Gastroesophageal sphincter (tissue), 4 donors: ENCODE measurements around the gene IFI6. TPM values are rescaled to one million over a fixed set of nuclear protein-coding genes. Genes with fewer than 3 reads are reported as not detected.

ENCODE experiments used
- ATAC-seq: fragments of 150-250 bp; one replicate; pipeline ENCODE4 v1.9.1; 2016; ENCODE audit warnings: mild to moderate bottlenecking, moderate library complexity
- H3K27ac ChIP-seq, 4 donors: fragments of 200-600 bp; sonication (generic) in 3 of 4; 1 replicate in 3 of 4; 2 replicates in 1 of 4; pipeline ENCODE4 v1.5.1; 2016 to 2019
- H3K27me3 ChIP-seq: fragments of 200-600 bp; sonication (generic); one replicate; pipeline ENCODE4 v1.5.1; 2019
- H3K36me3 ChIP-seq, 2 donors: fragments of 200-600 bp; sonication (generic); one replicate each; pipeline ENCODE4 v1.5.1; 2019; ENCODE audit warnings: control low read depth in 1 of 2
- H3K4me1 ChIP-seq, 3 donors: fragments of 200-600 bp; sonication (generic); 1 replicate in 2 of 3; 2 replicates in 1 of 3; pipeline ENCODE4 v1.5.1; 2016 to 2019; ENCODE audit warnings: control low read depth in 2 of 3
- H3K4me3 ChIP-seq, 2 donors: fragments of 200-600 bp; sonication (generic); one replicate each; pipeline ENCODE4 v1.5.1; 2019; ENCODE audit warnings: mild to moderate bottlenecking in 1 of 2, moderate library complexity in 1 of 2
- H3K9me3 ChIP-seq, 3 donors: fragments of 200-600 bp; sonication (generic); one replicate each; pipeline ENCODE4 v1.5.1; 2017 to 2019; ENCODE audit warnings: control low read depth in 2 of 3
- CTCF ChIP-seq, 4 experiments: fragments of 200-600 bp in 2 of 4; fragments of 450-650 bp in 2 of 4; sonication (generic) in 1 of 4; IDR thresholded peaks; one replicate each; pipeline ENCODE4 v1.5.1; 2017 to 2019; ENCODE audit warnings: antibody characterized with exemption in 4 of 4, mild to moderate bottlenecking in 2 of 4, moderate library complexity in 2 of 4
- EP300 ChIP-seq: sonication (generic); formaldehyde crosslinking; IDR thresholded peaks from one replicate; pipeline ENCODE4 v1.6.1; 2017; ENCODE audit warnings: antibody characterized with exemption, mild to moderate bottlenecking
- POLR2A ChIP-seq, 2 donors: fragments of 450-650 bp; IDR thresholded peaks; one replicate each; pipeline ENCODE4 v1.6.1; 2017; ENCODE audit warnings: antibody characterized with exemption in 2 of 2, mild to moderate bottlenecking in 2 of 2, moderate library complexity in 1 of 2
- POLR2AphosphoS5 ChIP-seq: sonication (generic); formaldehyde crosslinking; IDR thresholded peaks from one replicate; pipeline ENCODE4 v1.6.1; 2017; ENCODE audit warnings: antibody characterized with exemption
- WGBS, 2 donors: methylation state at CpG; one replicate each; pipeline ENCODE4 v1.1.5; 2018; ENCODE audit warnings: low coverage in 1 of 2; 5-methylcytosine and 5-hydroxymethylcytosine counted together
- total RNA-seq, 4 donors: library from RNA; depleted of rRNA; stranded (reverse); fragments of >200 nt; gene quantifications; one replicate each; pipeline ENCODE4 v1.1.0, GENCODE V29; 2016

Gene IFI6
- total RNA-seq, 4 donors from 2014 or later, result 28.5 to 98.5 (median 55.1) TPM

- Histone ChIP-seq H3K27me3 (peaks cover 19% of the 10 kb centered on the region), H3K9me3 (no peaks in the 10 kb centered on the region), H3K4me3 (no peak overlapping the region), H3K4me1 (peaks cover 0 to 19% (median 9%) of the 10 kb centered on the region in 3 donors), H3K27ac (no peak overlapping the region), H3K36me3 (no peaks in the 10 kb centered on the region)
- ATAC-seq, result no peak
- WGBS, 2 donors, result 66 to 76% methylated on average over 4 of the region's 5 CpGs
- TF ChIP-seq CTCF (IDR thresholded peaks at IDR 0.05), result no peak
- no peak for TF ChIP-seq EP300
- TF ChIP-seq POLR2AphosphoS5, result no peak
- TF ChIP-seq POLR2A (IDR thresholded peaks at IDR 0.05), result no peak
Measured at GRCh38 chr1:27638047-27638734, 33.8 kb downstream of the IFI6 start.

- Histone ChIP-seq H3K27ac (peak overlapping the region in 1 of 4 donors; percentile 81), H3K4me3 (peak overlapping the region in 1 of 2 donors; percentile 54), H3K36me3 (no peaks in the 10 kb centered on the region), H3K27me3 (peaks cover 30% of the 10 kb centered on the region), H3K4me1 (peaks cover 0 to 45% (median 14%) of the 10 kb centered on the region in 3 donors), H3K9me3 (no peaks in the 10 kb centered on the region)
- no peak for ATAC-seq
- WGBS, 2 donors, result 95 to 96% methylated on average over 3 to 6 of the region's 11 CpGs
- TF ChIP-seq POLR2AphosphoS5, result no peak
- TF ChIP-seq POLR2A (IDR thresholded peaks at IDR 0.05), result no peak
- no peak for TF ChIP-seq CTCF (IDR thresholded peaks at IDR 0.05)
- TF ChIP-seq EP300, result no peak
Measured at GRCh38 chr1:27635396-27636142, 36.4 kb downstream of the IFI6 start.

- peak within 1 kb of the TSS; percentile 23 to 54 for H3K4me3 ChIP-seq
- peak; percentile 17 to 37 for TF ChIP-seq POLR2A (IDR thresholded peaks at IDR 0.05)
- no peak for TF ChIP-seq CTCF (IDR thresholded peaks at IDR 0.05)
- H3K36me3 ChIP-seq, result no peaks in the 10 kb centered on the region
- no peak for ATAC-seq
- peaks cover 0 to 51% (median 15%) of the 10 kb centered on the region in 3 donors for H3K4me1 ChIP-seq
- peaks cover 30% of the 10 kb centered on the region for H3K27me3 ChIP-seq
- H3K27ac ChIP-seq, result peak within 1 kb of the TSS; percentile 19 to 81 (median 68)
- H3K9me3 ChIP-seq, result no peaks in the 10 kb centered on the region
- WGBS, 2 donors, result no CpG with 5 or more reads among the region's 28 CpGs
Measured at GRCh38 chr1:27634985-27635367, 37.0 kb downstream of the IFI6 start, which contains the start of gene FGR. Gene FGR (minus strand): TSS chr1:27635185. CDS start chr1:27623916, 11,269 bp downstream.

- peak; percentile 52 for ATAC-seq
- peak overlapping the region; percentile 23 to 54 for H3K4me3 ChIP-seq
- peaks cover 0 to 56% (median 20%) of the 10 kb centered on the region in 3 donors for H3K4me1 ChIP-seq
- H3K27ac ChIP-seq, result peak overlapping the region; percentile 19 to 81 (median 68)
- TF ChIP-seq CTCF (IDR thresholded peaks at IDR 0.05) (peak in 1 of 4 experiments; percentile 23), POLR2A (IDR thresholded peaks at IDR 0.05) (peak; percentile 12 to 22), POLR2AphosphoS5 (peak; percentile 23), EP300 (no peak)
- 18% methylated on average over 15 of the region's 63 CpGs; no CpG with 5 or more reads in 1 of the 2 donors for WGBS, 2 donors
- H3K36me3 ChIP-seq, result no peaks in the 10 kb centered on the region
- no peaks in the 10 kb centered on the region for H3K9me3 ChIP-seq
- H3K27me3 ChIP-seq, result peaks cover 30% of the 10 kb centered on the region
Measured at GRCh38 chr1:27634177-27634984, 37.6 kb downstream of the IFI6 start.
